Stimulated activated CD8-positive, alpha-beta memory T cell treated with anti-CD3 and anti-CD28 coated beads, Interleukin-7, amount 100 ng/mL, for 4 hours (primary cell): ENCODE measurements around the gene FOXRED2.
"Not testable (repeated sequence)": the region's sequence is repeated elsewhere in the genome, so short reads cannot be mapped to it uniquely, and the experiment has no call there.

Source experiments
- DNase-seq, 2 donors: peaks; one replicate each; pipeline ENCODE4 v3.0.0-alpha.2; 2020; ENCODE audit warnings: low read depth in 2 of 2

Gene FOXRED2

GRCh38 chr22:36452250-36452977, 54.4 kb downstream of the FOXRED2 start:
- DNase-seq: peak in 1 of 2 donors; percentile 20

- not testable (repeated sequence) for DNase-seq
Observed at GRCh38 chr22:36450923-36451322, 55.9 kb downstream of the FOXRED2 start.

GRCh38 chr22:36449596-36450175, 57.2 kb downstream of the FOXRED2 start:
- no peak for DNase-seq

GRCh38 chr22:36447632-36448031, 59.2 kb downstream of the FOXRED2 start:
- no peak for DNase-seq

GRCh38 chr22:36445158-36445668, 61.6 kb downstream of the FOXRED2 start:
- DNase-seq: no peak

GRCh38 chr22:36443198-36443770, 63.6 kb downstream of the FOXRED2 start:
- DNase-seq: no peak

- DNase-seq: no peak
Observed at GRCh38 chr22:36442506-36443197, 64.2 kb downstream of the FOXRED2 start.

GRCh38 chr22:36440429-36441002, 66.3 kb downstream of the FOXRED2 start:
- DNase-seq: no peak

GRCh38 chr22:36439481-36440271, 67.2 kb downstream of the FOXRED2 start:
- DNase-seq: peak in 1 of 2 donors; percentile 34
